Testis (tissue), 2 donors: ENCODE measurements around the gene DTX3.

Experiments
- POLR2A ChIP-seq: fragments of 450-650 bp; IDR thresholded peaks from one replicate; pipeline ENCODE4 v1.6.1; 2017; ENCODE audit warnings: antibody characterized with exemption, mild to moderate bottlenecking, moderate library complexity
- TF ChIP-seq, protein P1 (sequence below), 3 experiments: fragments of 450-650 bp in 2 of 3; fragments of 200-600 bp in 1 of 3; sonication (generic) in 1 of 3; IDR thresholded peaks; one replicate each; pipeline ENCODE4 v1.5.1; 2016 to 2019; ENCODE audit warnings: antibody characterized with exemption in 3 of 3, mild to moderate bottlenecking in 2 of 3, moderate library complexity in 1 of 3

GRCh38 chr12:57564178-57564740 is 40.4 kb upstream of the DTX3 start:
- TF ChIP-seq POLR2A, result no peak
- TF ChIP-seq, protein P1, sequence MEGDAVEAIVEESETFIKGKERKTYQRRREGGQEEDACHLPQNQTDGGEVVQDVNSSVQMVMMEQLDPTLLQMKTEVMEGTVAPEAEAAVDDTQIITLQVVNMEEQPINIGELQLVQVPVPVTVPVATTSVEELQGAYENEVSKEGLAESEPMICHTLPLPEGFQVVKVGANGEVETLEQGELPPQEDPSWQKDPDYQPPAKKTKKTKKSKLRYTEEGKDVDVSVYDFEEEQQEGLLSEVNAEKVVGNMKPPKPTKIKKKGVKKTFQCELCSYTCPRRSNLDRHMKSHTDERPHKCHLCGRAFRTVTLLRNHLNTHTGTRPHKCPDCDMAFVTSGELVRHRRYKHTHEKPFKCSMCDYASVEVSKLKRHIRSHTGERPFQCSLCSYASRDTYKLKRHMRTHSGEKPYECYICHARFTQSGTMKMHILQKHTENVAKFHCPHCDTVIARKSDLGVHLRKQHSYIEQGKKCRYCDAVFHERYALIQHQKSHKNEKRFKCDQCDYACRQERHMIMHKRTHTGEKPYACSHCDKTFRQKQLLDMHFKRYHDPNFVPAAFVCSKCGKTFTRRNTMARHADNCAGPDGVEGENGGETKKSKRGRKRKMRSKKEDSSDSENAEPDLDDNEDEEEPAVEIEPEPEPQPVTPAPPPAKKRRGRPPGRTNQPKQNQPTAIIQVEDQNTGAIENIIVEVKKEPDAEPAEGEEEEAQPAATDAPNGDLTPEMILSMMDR (IDR thresholded peaks at IDR 0.05), result no peak
